ENCODE data around the gene PARN. TPM values are rescaled to one million over a fixed set of nuclear protein-coding genes. Genes with fewer than 3 reads are reported as not detected.

The PARN gene
- polyA plus RNA-seq, 3 donors, result 18.4 to 24.4 (median 19.1) TPM

GRCh38 chr16:14394834-14395233 is 235.2 kb downstream of the PARN start:
- no CpG with 5 or more reads among the region's 3 CpGs for WGBS (ENCODE audit: insufficient coverage)
- Mint-ChIP-seq H3K27ac (no peak overlapping the region), H3K27me3 (ENCODE audit: low read depth in 3 of 3) (peaks cover 2 to 9% (median 6%) of the 10 kb centered on the region in 3 donors), H3K4me3 (no peak overlapping the region), H3K36me3 (no peaks in the 10 kb centered on the region), H3K4me1 (peaks cover 4% of the 10 kb centered on the region), H3K9me3 (peaks cover 0 to 3% (median 0%) of the 10 kb centered on the region in 7 donors)
- intact Hi-C loops (cut with micrococcal nuclease), result no loop called here
- Histone ChIP-seq H3K27ac (ENCODE audit: low read depth in 1 of 2, low read length in 2 of 2) (no peak overlapping the region), H3K4me1 (ENCODE audit: control insufficient read depth in 1 of 2, insufficient read depth in 2 of 2, low read length in 2 of 2) (no peaks in the 10 kb centered on the region), H3K36me3 (replicated peaks in 1 of 2; ENCODE audit: control insufficient read depth in 1 of 2, insufficient read depth in 2 of 2, low read length in 2 of 2) (no peaks in the 10 kb centered on the region), H3K9me3 (replicated peaks in 1 of 2; ENCODE audit: control insufficient read depth in 1 of 2, insufficient read depth in 1 of 2, low read length in 2 of 2) (no peaks in the 10 kb centered on the region), H3K9ac (ENCODE audit: insufficient read depth, low read length, poor library complexity, severe bottlenecking) (no peak overlapping the region), H4K20me1 (ENCODE audit: insufficient read depth, low read length) (no peaks in the 10 kb centered on the region), H3K4me3 (replicated peaks in 1 of 3; ENCODE audit: low read depth in 2 of 3, low read length in 3 of 3) (no peak overlapping the region), H3K79me2 (ENCODE audit: insufficient read depth, low read length) (no peaks in the 10 kb centered on the region), H3K4me2 (replicated peaks; ENCODE audit: extremely low read depth, low read length, poor library complexity, severe bottlenecking) (no peak overlapping the region), H2AFZ (ENCODE audit: insufficient read depth, low read depth, low read length, poor library complexity, severe bottlenecking) (no peak overlapping the region), H3K27me3 (ENCODE audit: control insufficient read depth in 2 of 2, insufficient read depth in 2 of 2, low read length in 2 of 2) (no peaks in the 10 kb centered on the region)
- TF ChIP-seq, protein P1, sequence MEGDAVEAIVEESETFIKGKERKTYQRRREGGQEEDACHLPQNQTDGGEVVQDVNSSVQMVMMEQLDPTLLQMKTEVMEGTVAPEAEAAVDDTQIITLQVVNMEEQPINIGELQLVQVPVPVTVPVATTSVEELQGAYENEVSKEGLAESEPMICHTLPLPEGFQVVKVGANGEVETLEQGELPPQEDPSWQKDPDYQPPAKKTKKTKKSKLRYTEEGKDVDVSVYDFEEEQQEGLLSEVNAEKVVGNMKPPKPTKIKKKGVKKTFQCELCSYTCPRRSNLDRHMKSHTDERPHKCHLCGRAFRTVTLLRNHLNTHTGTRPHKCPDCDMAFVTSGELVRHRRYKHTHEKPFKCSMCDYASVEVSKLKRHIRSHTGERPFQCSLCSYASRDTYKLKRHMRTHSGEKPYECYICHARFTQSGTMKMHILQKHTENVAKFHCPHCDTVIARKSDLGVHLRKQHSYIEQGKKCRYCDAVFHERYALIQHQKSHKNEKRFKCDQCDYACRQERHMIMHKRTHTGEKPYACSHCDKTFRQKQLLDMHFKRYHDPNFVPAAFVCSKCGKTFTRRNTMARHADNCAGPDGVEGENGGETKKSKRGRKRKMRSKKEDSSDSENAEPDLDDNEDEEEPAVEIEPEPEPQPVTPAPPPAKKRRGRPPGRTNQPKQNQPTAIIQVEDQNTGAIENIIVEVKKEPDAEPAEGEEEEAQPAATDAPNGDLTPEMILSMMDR (IDR thresholded peaks at IDR 0.05), result no peak
- DNase-seq, result no peak

GRCh38 chr16:14392960-14393359 is 237.1 kb downstream of the PARN start:
- 83% methylated on average over 5 of the region's 6 CpGs for WGBS (ENCODE audit: insufficient coverage)
- peak overlapping the region in 2 of 7 donors; percentile 34 to 43 for H3K27ac Mint-ChIP-seq
- peaks cover 0 to 3% (median 0%) of the 10 kb centered on the region in 7 donors for H3K9me3 Mint-ChIP-seq
- no peak overlapping the region for H3K27ac ChIP-seq (ENCODE audit: low read depth in 1 of 2, low read length in 2 of 2)
- no peaks in the 10 kb centered on the region for H4K20me1 ChIP-seq (ENCODE audit: insufficient read depth, low read length)
- H3K4me1 ChIP-seq (ENCODE audit: control insufficient read depth in 1 of 2, insufficient read depth in 2 of 2, low read length in 2 of 2), result no peaks in the 10 kb centered on the region
- no peaks in the 10 kb centered on the region for H3K36me3 ChIP-seq (replicated peaks in 1 of 2; ENCODE audit: control insufficient read depth in 1 of 2, insufficient read depth in 2 of 2, low read length in 2 of 2)
- H3K4me1 Mint-ChIP-seq, result no peaks in the 10 kb centered on the region
- intact Hi-C loops (cut with micrococcal nuclease), result no loop called here
- no peak overlapping the region for H2AFZ ChIP-seq (ENCODE audit: insufficient read depth, low read depth, low read length, poor library complexity, severe bottlenecking)
- H3K36me3 Mint-ChIP-seq, result no peaks in the 10 kb centered on the region
- H3K4me3 Mint-ChIP-seq, result no peak overlapping the region
- H3K4me3 ChIP-seq (replicated peaks in 1 of 3; ENCODE audit: low read depth in 2 of 3, low read length in 3 of 3), result no peak overlapping the region
- H3K27me3 ChIP-seq (ENCODE audit: control insufficient read depth in 2 of 2, insufficient read depth in 2 of 2, low read length in 2 of 2), result no peaks in the 10 kb centered on the region
- no peaks in the 10 kb centered on the region for H3K79me2 ChIP-seq (ENCODE audit: insufficient read depth, low read length)
- H3K9ac ChIP-seq (ENCODE audit: insufficient read depth, low read length, poor library complexity, severe bottlenecking), result no peak overlapping the region
- no peak for DNase-seq
- peaks cover 2 to 11% (median 6%) of the 10 kb centered on the region in 3 donors for H3K27me3 Mint-ChIP-seq (ENCODE audit: low read depth in 3 of 3)
- H3K9me3 ChIP-seq (replicated peaks in 1 of 2; ENCODE audit: control insufficient read depth in 1 of 2, insufficient read depth in 1 of 2, low read length in 2 of 2), result no peaks in the 10 kb centered on the region
- TF ChIP-seq, protein P1 (IDR thresholded peaks at IDR 0.05), result no peak
- H3K4me2 ChIP-seq (replicated peaks; ENCODE audit: extremely low read depth, low read length, poor library complexity, severe bottlenecking), result no peak overlapping the region

All from CD14-positive monocyte (primary cell).